MM.1S (cell line): ENCODE results near the gene JPH4.

Experiments used
- DNase-seq: peaks from one replicate; pipeline ENCODE4 v3.0.0-alpha.2; 2015
- H2AFZ ChIP-seq: fragments of 300-600 bp; sonication (generic); 2 replicates; pipeline ENCODE4 v1.6.0; 2016; ENCODE audit warnings: antibody characterized with exemption, low read length
- H3F3A ChIP-seq: fragments of 300-600 bp; sonication (generic); 2 replicates; pipeline ENCODE4 v1.6.1; 2016; ENCODE audit warnings: mild to moderate bottlenecking, antibody characterized with exemption, low read length, moderate library complexity, mixed read lengths; ENCODE audit not compliant: insufficient read depth
- H3K27ac ChIP-seq: fragments of 300-600 bp; sonication (generic); 2 replicates; pipeline ENCODE4 v1.5.1; 2016; ENCODE audit warnings: mild to moderate bottlenecking, low read length
- H3K27me3 ChIP-seq: fragments of 300-600 bp; sonication (generic); replicated peaks from 2 replicates; pipeline ENCODE4 v1.6.0; 2016; ENCODE audit warnings: low read length; ENCODE audit not compliant: insufficient read depth
- H3K36me3 ChIP-seq: fragments of 300-600 bp; sonication (generic); replicated peaks from 2 replicates; pipeline ENCODE4 v1.6.1; 2016; ENCODE audit warnings: mild to moderate bottlenecking, low read length, mixed read lengths; ENCODE audit not compliant: insufficient read depth
- H3K4me1 ChIP-seq: fragments of 300-600 bp; sonication (generic); 2 replicates; pipeline ENCODE4 v1.6.1; 2016; ENCODE audit warnings: low read length, mixed read lengths
- H3K4me2 ChIP-seq: fragments of 300-600 bp; sonication (generic); 2 replicates; pipeline ENCODE4 v1.6.0; 2016; ENCODE audit warnings: low read depth, low read length
- H3K4me3 ChIP-seq: fragments of 300-600 bp; sonication (generic); 2 replicates; pipeline ENCODE4 v1.5.1; 2016; ENCODE audit warnings: low read length, mixed read lengths
- H3K79me2 ChIP-seq: fragments of 300-600 bp; sonication (generic); 2 replicates; pipeline ENCODE4 v1.6.1; 2016; ENCODE audit warnings: mixed run types, low read length, mixed read lengths
- H3K9ac ChIP-seq: fragments of 300-600 bp; sonication (generic); 2 replicates; pipeline ENCODE4 v1.6.1; 2016; ENCODE audit warnings: low read length, mixed read lengths
- H3K9me2 ChIP-seq: fragments of 300-600 bp; sonication (generic); replicated peaks from 2 replicates; pipeline ENCODE4 v1.6.1; 2016; ENCODE audit warnings: mild to moderate bottlenecking, low read length, mixed read lengths; ENCODE audit not compliant: insufficient read depth
- H3K9me3 ChIP-seq: fragments of 300-600 bp; sonication (generic); replicated peaks from 2 replicates; pipeline ENCODE4 v1.6.1; 2016; ENCODE audit warnings: mild to moderate bottlenecking, low read length, mixed read lengths; ENCODE audit not compliant: insufficient read depth
- H4K20me1 ChIP-seq: fragments of 300-600 bp; sonication (generic); 2 replicates; pipeline ENCODE4 v1.6.1; 2016; ENCODE audit warnings: mild to moderate bottlenecking, low read length, moderate library complexity, mixed read lengths; ENCODE audit not compliant: insufficient read depth
- CTCF ChIP-seq: fragments of 300-600 bp; sonication (generic); IDR thresholded peaks from 2 replicates; pipeline ENCODE4 v1.5.1; 2016; ENCODE audit warnings: antibody characterized with exemption, low read length, mixed read lengths
- EZH2 ChIP-seq: fragments of 300-600 bp; sonication (generic); optimal IDR thresholded peaks from 2 replicates; pipeline ENCODE3; 2017; ENCODE audit warnings: low read depth, mild to moderate bottlenecking, antibody characterized with exemption, low read length, mixed read lengths
- EZH2phosphoT487 ChIP-seq: fragments of 300-600 bp; sonication (generic); IDR thresholded peaks from 2 replicates; pipeline ENCODE4 v1.6.1; 2018; ENCODE audit warnings: antibody characterized with exemption, low read length

Gene JPH4

GRCh38 chr14:23543403-23543802, 35.2 kb downstream of the JPH4 start:
- Histone ChIP-seq H3K27me3 (no peaks in the 10 kb centered on the region), H3K36me3 (no peaks in the 10 kb centered on the region), H3K27ac (no peak overlapping the region), H3F3A (no peaks in the 10 kb centered on the region), H3K79me2 (no peaks in the 10 kb centered on the region), H3K4me2 (no peak overlapping the region), H3K4me3 (no peak overlapping the region), H3K9me2 (no peaks in the 10 kb centered on the region), H2AFZ (no peak overlapping the region), H3K9ac (no peak overlapping the region), H3K4me1 (no peaks in the 10 kb centered on the region), H4K20me1 (no peaks in the 10 kb centered on the region), H3K9me3 (no peaks in the 10 kb centered on the region)
- TF ChIP-seq CTCF, result no peak
- no peak for TF ChIP-seq EZH2
- TF ChIP-seq EZH2phosphoT487, result no peak
- no peak for DNase-seq

GRCh38 chr14:23542261-23542660, 36.3 kb downstream of the JPH4 start:
- DNase-seq, result no peak
- Histone ChIP-seq H3K27ac (no peak overlapping the region), H3K36me3 (no peaks in the 10 kb centered on the region), H3K9me2 (no peaks in the 10 kb centered on the region), H3K4me1 (no peaks in the 10 kb centered on the region), H3K9me3 (no peaks in the 10 kb centered on the region), H3F3A (no peaks in the 10 kb centered on the region), H3K79me2 (no peaks in the 10 kb centered on the region), H3K9ac (no peak overlapping the region), H4K20me1 (no peaks in the 10 kb centered on the region), H3K27me3 (no peaks in the 10 kb centered on the region), H3K4me2 (no peak overlapping the region), H3K4me3 (no peak overlapping the region), H2AFZ (no peak overlapping the region)
- no peak for TF ChIP-seq CTCF
- no peak for TF ChIP-seq EZH2phosphoT487
- no peak for TF ChIP-seq EZH2

- H3K27ac ChIP-seq, result no peak overlapping the region
- TF ChIP-seq CTCF (no peak), EZH2 (no peak), EZH2phosphoT487 (no peak)
- H3K79me2 ChIP-seq, result no peaks in the 10 kb centered on the region
- no peak for DNase-seq
- H2AFZ ChIP-seq, result no peak overlapping the region
- no peaks in the 10 kb centered on the region for H3K9me3 ChIP-seq
- no peaks in the 10 kb centered on the region for H3K4me1 ChIP-seq
- H3K4me2 ChIP-seq, result no peak overlapping the region
- no peaks in the 10 kb centered on the region for H3K27me3 ChIP-seq
- H3K36me3 ChIP-seq, result no peaks in the 10 kb centered on the region
- no peaks in the 10 kb centered on the region for H3K9me2 ChIP-seq
- no peaks in the 10 kb centered on the region for H4K20me1 ChIP-seq
- no peak overlapping the region for H3K4me3 ChIP-seq
- no peaks in the 10 kb centered on the region for H3F3A ChIP-seq
- H3K9ac ChIP-seq, result no peak overlapping the region
Observed at GRCh38 chr14:23540141-23540469, 38.5 kb downstream of the JPH4 start.
